HepG2 (cell line): ENCODE measurements around the gene ARAP3. TPM values are rescaled to one million over a fixed set of nuclear protein-coding genes. Genes with fewer than 3 reads are reported as not detected.
A peak's percentile ranks its signal among the peaks of the same experiment; 100 is the strongest.

ENCODE experiments used
- ATAC-seq: fragments of 200-7000 bp; cut with Tn5 transposase; 3 replicates; pipeline ENCODE4 v1.9.1; 2020; ENCODE audit warnings: mild to moderate bottlenecking, moderate library complexity
- BruUV-seq: library from RNA; stranded (reverse); fragments of 400-500 nt; replicated peaks from 2 replicates; lab custom pipeline; 2021; lab: Mats Ljungman, UMichigan
- CTCF ChIA-PET: fragments of 300-600 bp; formaldehyde crosslinking; extraction: SDS; loops from one replicate; lab custom pipeline; 2021; ENCODE audit warnings: low total read pairs, inconsistent platforms, low intra/inter-chr PET ratio; lab: Yijun Ruan, JAX
- POLR2A ChIA-PET: fragments of 350-600 bp; sonication (Branson Sonifier 250); formaldehyde crosslinking; loops from one replicate; lab custom pipeline; 2020; ENCODE audit warnings: antibody characterized with exemption, inconsistent platforms; lab: Yijun Ruan, JAX
- DNase-seq: peaks from one replicate; pipeline ENCODE4 v3.0.0-alpha.2; 2015; ENCODE audit warnings: low spot score
- FAIRE-seq: peaks from 3 replicates; lab custom pipeline; 2011; peaks lifted over from hg19 to GRCh38; lab: Jason Lieb, UNC
- H2AFZ ChIP-seq: one replicate; pipeline ENCODE4 v1.6.1; 2011; ENCODE audit warnings: low read length, inconsistent platforms
- H3K27ac ChIP-seq: fragments of 300-600 bp; 3 replicates; pipeline ENCODE4 v1.8.0; 2011; ENCODE audit warnings: mixed run types, mild to moderate bottlenecking, mixed read lengths, low read length, inconsistent platforms; ENCODE audit not compliant: insufficient read depth; ENCODE audit errors: extremely low read length
- H3K27me3 ChIP-seq, 2 experiments: fragments of 200-600 bp in 1 of 2; 2 replicates in 1 of 2; 3 replicates in 1 of 2; pipeline versions ENCODE4 v1.6.0 to v1.8.0; 2011; ENCODE audit warnings: low read length in 2 of 2, mild to moderate bottlenecking in 2 of 2, moderate library complexity in 2 of 2, inconsistent platforms in 1 of 2; ENCODE audit not compliant: insufficient read depth in 2 of 2, control insufficient read depth in 1 of 2
- H3K36me3 ChIP-seq, 2 experiments: fragments of 200-600 bp in 1 of 2; replicated peaks in 1 of 2; 2 replicates in 1 of 2; 3 replicates in 1 of 2; pipeline versions ENCODE4 v1.5.1 to v1.8.0; 2011; ENCODE audit warnings: low read length in 2 of 2, inconsistent platforms in 1 of 2; ENCODE audit not compliant: insufficient read depth in 2 of 2, control insufficient read depth in 1 of 2
- H3K4me1 ChIP-seq: 2 replicates; pipeline ENCODE4 v1.5.1; 2012; ENCODE audit warnings: low read length, inconsistent platforms; ENCODE audit not compliant: insufficient read depth
- H3K4me2 ChIP-seq: 2 replicates; pipeline ENCODE4 v1.6.0; 2011; ENCODE audit warnings: low read depth, low read length, inconsistent platforms
- H3K4me3 ChIP-seq, 3 experiments: fragments of 200-600 bp in 1 of 3; sonication (generic), shearing (Covaris generic) in 1 of 3; replicated peaks in 1 of 3; 2 replicates each; pipeline ENCODE4 v1.5.1; 2011 to 2016; ENCODE audit warnings: low read length in 3 of 3, inconsistent platforms in 2 of 3, low read depth in 2 of 3, mild to moderate bottlenecking in 2 of 3, control low read depth in 1 of 3, mixed read lengths in 1 of 3; ENCODE audit not compliant: insufficient read depth in 1 of 3
- H3K79me2 ChIP-seq: one replicate; pipeline ENCODE4 v1.6.1; 2011; ENCODE audit warnings: low read length, inconsistent platforms; ENCODE audit not compliant: insufficient read depth
- H3K9ac ChIP-seq: 2 replicates; pipeline ENCODE4 v1.6.0; 2011; ENCODE audit warnings: mild to moderate bottlenecking, low read depth, low read length, inconsistent platforms; ENCODE audit not compliant: insufficient read depth
- H3K9me3 ChIP-seq: 2 replicates; pipeline ENCODE4 v1.5.1; 2012; ENCODE audit warnings: mild to moderate bottlenecking, low read length
- H4K20me1 ChIP-seq: 2 replicates; pipeline ENCODE4 v1.6.0; 2011; ENCODE audit warnings: inconsistent platforms, mild to moderate bottlenecking, low read length, moderate library complexity; ENCODE audit not compliant: insufficient read depth
- FOXC1 ChIP-seq: sonication (generic); formaldehyde crosslinking; IDR thresholded peaks from 2 replicates; pipeline ENCODE4 v1.8.0; 2022; ENCODE audit warnings: mild to moderate bottlenecking, missing genetic modification reagents, borderline replicate concordance
- GABPB1 ChIP-seq: IDR thresholded peaks from 2 replicates; pipeline ENCODE4 v1.6.1; 2016; ENCODE audit warnings: mild to moderate bottlenecking, missing genetic modification reagents, moderate library complexity, missing compliant biosample characterization
- KDM5B ChIP-seq: sonication (generic); formaldehyde crosslinking; IDR thresholded peaks from 2 replicates; pipeline ENCODE4 v1.4.0; 2020; ENCODE audit warnings: missing genetic modification reagents, mild to moderate bottlenecking, borderline replicate concordance
- KMT2A ChIP-seq: sonication (generic); formaldehyde crosslinking; IDR thresholded peaks from 2 replicates; pipeline ENCODE4 v1.4.0; 2020; ENCODE audit warnings: missing genetic modification reagents
- RAD21 ChIP-seq: fragments of 450-650 bp; formaldehyde crosslinking; IDR thresholded peaks from 2 replicates; pipeline ENCODE4 v1.5.0; 2020; ENCODE audit warnings: mild to moderate bottlenecking
- SYNCRIP ChIP-seq: fragments of 200-400 bp; formaldehyde crosslinking; IDR thresholded peaks from 2 replicates; pipeline ENCODE4 v1.6.1; 2018; ENCODE audit warnings: mild to moderate bottlenecking, low read depth, low read length; ENCODE audit not compliant: insufficient read depth
- ZBTB20 ChIP-seq: sonication (generic); formaldehyde crosslinking; IDR thresholded peaks from 2 replicates; pipeline ENCODE4 v1.8.1; 2023; ENCODE audit warnings: missing genetic modification reagents, low read depth, mild to moderate bottlenecking, borderline replicate concordance
- ZNF230 ChIP-seq: sonication (generic); formaldehyde crosslinking; IDR thresholded peaks from 2 replicates; pipeline ENCODE4 v1.4.0; 2020; ENCODE audit warnings: mild to moderate bottlenecking, missing genetic modification reagents
- ZNF816 ChIP-seq: sonication (generic); formaldehyde crosslinking; IDR thresholded peaks from 2 replicates; pipeline ENCODE4 v1.8.0; 2022; ENCODE audit warnings: missing genetic modification reagents, mild to moderate bottlenecking, borderline replicate concordance
- WGBS: methylation state at CpG from one replicate; pipeline ENCODE4 v1.1.6; 2017; ENCODE audit warnings: low lambda C conversion rate; 5-methylcytosine and 5-hydroxymethylcytosine counted together
- in situ Hi-C: cut with HindIII; loops from 2 replicates; pipeline ENCODE4 v1.10.0; 2017; ENCODE audit warnings: low pct_unique_long_range_greater_than_20kb; ENCODE audit not compliant: extremely low pct_ligation_motif_present
- intact Hi-C: fragments of 100-400 bp; cut with micrococcal nuclease; formaldehyde crosslinking; loops from one replicate; pipeline ENCODE4 v1.10.0; 2022; ENCODE audit not compliant: unreplicated experiment
- polyA plus RNA-seq, 8 experiments: library from polyadenylated mRNA; depleted of rRNA in 3 of 8; stranded (reverse) in 7 of 8; unstranded in 1 of 8; fragments of >200 nt; fragmentation: Illumina TruSeq in 4 of 8; extraction: Trizol in 4 of 8; gene quantifications; 2 replicates each; pipeline versions ENCODE4 v1.2.1 to v1.2.3, GENCODE V29; 2011 to 2016; ENCODE audit warnings: low read depth in 4 of 8, missing spikeins in 1 of 8, mixed read lengths in 1 of 8; ENCODE audit not compliant: insufficient read depth in 1 of 8
- total RNA-seq, 5 experiments: library from RNA; depleted of rRNA; stranded (reverse); fragments of >200 nt; fragmentation: Illumina TruSeq; extraction: Trizol; gene quantifications; 2 replicates each; pipeline ENCODE4 v1.2.3, GENCODE V29; 2016; ENCODE audit warnings: low read depth in 1 of 5
- TF ChIP-seq, protein P1 (sequence below): sonication (generic); formaldehyde crosslinking; IDR thresholded peaks from 2 replicates; pipeline ENCODE4 v1.5.1; 2020; ENCODE audit warnings: mild to moderate bottlenecking, missing genetic modification reagents, moderate library complexity
- TF ChIP-seq, protein P2 (sequence below): sonication (generic); formaldehyde crosslinking; IDR thresholded peaks from 2 replicates; pipeline ENCODE4 v1.4.0; 2020; ENCODE audit warnings: missing genetic modification reagents, low read depth, mild to moderate bottlenecking, borderline replicate concordance
- TF ChIP-seq, protein P3 (sequence below): sonication (generic); formaldehyde crosslinking; IDR thresholded peaks from 2 replicates; pipeline ENCODE4 v1.4.0; 2020; ENCODE audit warnings: missing genetic modification reagents, borderline replicate concordance

ARAP3 gene
- total and polyA plus RNA-seq, 2 of the 13 experiments (the other 11 are each of a cell fraction or from before 2014, with no cell fraction given): 0.25 TPM; not detected in 1

DNA sequence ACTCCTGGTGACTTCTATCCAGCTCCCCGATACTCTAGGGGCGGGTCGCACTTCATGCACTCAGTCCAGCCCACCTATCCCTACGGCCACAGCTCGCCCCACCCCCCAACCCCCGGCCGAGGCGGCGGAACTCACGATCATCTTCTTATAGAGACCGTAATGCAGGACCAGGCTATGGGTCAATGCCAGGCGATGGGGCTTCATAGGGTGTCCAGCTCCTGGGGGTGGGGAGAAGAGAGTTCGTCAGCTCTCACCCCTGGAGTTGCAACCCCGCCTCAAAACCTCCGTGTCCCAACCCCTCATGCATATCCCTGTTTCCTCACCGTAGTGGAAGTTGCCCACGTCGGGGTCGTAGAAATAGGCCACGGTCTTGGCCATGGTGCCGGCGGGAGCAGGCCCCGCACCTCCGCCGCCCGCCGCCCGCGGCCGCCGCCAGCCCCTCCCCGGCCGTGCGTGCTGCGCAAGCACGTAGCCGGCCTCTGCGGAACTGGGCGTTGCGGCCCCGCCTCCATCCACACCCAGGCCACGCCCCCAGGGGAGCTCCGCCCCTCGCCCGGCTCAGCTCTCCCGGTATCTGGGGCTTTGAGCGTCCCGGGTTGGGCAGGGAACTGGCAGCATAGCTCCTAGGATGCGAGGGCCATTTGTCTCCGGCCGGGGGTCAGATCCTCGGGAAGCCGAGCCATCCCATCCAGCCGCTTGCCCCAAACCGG, 45.5 kb downstream of the ARAP3 start, which contains the start of the genes HDAC3 and RELL2 (continued):
- TF ChIP-seq, protein P1, sequence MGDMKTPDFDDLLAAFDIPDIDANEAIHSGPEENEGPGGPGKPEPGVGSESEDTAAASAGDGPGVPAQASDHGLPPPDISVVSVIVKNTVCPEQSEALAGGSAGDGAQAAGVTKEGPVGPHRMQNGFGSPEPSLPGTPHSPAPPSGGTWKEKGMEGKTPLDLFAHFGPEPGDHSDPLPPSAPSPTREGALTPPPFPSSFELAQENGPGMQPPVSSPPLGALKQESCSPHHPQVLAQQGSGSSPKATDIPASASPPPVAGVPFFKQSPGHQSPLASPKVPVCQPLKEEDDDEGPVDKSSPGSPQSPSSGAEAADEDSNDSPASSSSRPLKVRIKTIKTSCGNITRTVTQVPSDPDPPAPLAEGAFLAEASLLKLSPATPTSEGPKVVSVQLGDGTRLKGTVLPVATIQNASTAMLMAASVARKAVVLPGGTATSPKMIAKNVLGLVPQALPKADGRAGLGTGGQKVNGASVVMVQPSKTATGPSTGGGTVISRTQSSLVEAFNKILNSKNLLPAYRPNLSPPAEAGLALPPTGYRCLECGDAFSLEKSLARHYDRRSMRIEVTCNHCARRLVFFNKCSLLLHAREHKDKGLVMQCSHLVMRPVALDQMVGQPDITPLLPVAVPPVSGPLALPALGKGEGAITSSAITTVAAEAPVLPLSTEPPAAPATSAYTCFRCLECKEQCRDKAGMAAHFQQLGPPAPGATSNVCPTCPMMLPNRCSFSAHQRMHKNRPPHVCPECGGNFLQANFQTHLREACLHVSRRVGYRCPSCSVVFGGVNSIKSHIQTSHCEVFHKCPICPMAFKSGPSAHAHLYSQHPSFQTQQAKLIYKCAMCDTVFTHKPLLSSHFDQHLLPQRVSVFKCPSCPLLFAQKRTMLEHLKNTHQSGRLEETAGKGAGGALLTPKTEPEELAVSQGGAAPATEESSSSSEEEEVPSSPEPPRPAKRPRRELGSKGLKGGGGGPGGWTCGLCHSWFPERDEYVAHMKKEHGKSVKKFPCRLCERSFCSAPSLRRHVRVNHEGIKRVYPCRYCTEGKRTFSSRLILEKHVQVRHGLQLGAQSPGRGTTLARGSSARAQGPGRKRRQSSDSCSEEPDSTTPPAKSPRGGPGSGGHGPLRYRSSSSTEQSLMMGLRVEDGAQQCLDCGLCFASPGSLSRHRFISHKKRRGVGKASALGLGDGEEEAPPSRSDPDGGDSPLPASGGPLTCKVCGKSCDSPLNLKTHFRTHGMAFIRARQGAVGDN: peak; percentile 59; the same call in 1 of the 2 replicates
- peak; percentile 16; the same call in 1 of the 2 replicates for TF ChIP-seq GABPB1 (CRISPR knock-in tag)
- TF ChIP-seq, protein P2, sequence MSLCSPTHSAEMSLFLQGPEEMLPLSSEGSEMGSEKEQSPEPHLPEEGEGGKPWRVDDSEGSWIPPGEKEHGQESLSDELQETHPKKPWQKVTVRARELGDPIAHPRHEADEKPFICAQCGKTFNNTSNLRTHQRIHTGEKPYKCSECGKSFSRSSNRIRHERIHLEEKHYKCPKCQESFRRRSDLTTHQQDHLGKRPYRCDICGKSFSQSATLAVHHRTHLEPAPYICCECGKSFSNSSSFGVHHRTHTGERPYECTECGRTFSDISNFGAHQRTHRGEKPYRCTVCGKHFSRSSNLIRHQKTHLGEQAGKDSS (CRISPR knock-in tag): 0 out of 2 replicates have a peak, but pooled peaks have one; percentile 22

DNA sequence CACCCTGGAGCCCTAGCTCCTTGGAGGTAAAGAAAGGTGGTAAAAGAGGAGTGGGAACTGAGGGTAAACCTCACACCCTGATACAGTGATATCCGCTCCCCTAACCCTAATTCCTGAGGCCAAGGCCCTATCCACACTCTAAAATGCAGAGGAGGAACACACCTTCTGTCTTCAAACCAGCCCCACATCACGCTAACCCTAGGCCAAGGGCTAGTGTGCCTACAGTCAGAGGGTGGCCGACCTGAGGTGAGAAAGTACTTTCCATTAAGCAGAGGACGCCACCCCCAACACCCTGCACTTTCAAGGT, 46.0 kb downstream of the ARAP3 start:
- POLR2A ChIA-PET: interaction anchor here (0.8 to 3.1 kb wide), 11 partner anchors 11 to 315 kb away, joined by 3 to 35 read pairs (median 9); partner anchors contain the start of genes DELE1, DIAPH1, FCHSD1 and TAF7
- in situ Hi-C loops: loop anchor here (5.0 kb wide), 1 partner anchor 44 kb away; no protein-coding TSS in a partner anchor
- 5% methylated on average over 2 of the region's 4 CpGs for WGBS
- Histone ChIP-seq H3K79me2 (peaks cover 44% of the 10 kb centered on the region), H2AFZ (no peak overlapping the region), H3K27me3 (no peaks in the 10 kb centered on the region; a peak in 1 of 5 replicates), H4K20me1 (peaks cover 7% of the 10 kb centered on the region), H3K36me3 (peaks cover 2 to 25% of the 10 kb centered on the region in 2 experiments; a peak in 3 of 5 replicates), H3K4me3 (peak overlapping the region; percentile 91 to 99 (median 99)), H3K9ac (peak overlapping the region; percentile 90)
- no TSS peak for BruUV-seq
- FAIRE-seq: no peak
- TF ChIP-seq FOXC1 (CRISPR knock-in tag) (0 out of 2 replicates have a peak, but pooled peaks have one; percentile 5), ZBTB20 (peak; percentile 29; the same call in 1 of the 2 replicates), RAD21 (CRISPR knock-in tag) (no peak), KMT2A (CRISPR knock-in tag) (no peak), ZNF816 (CRISPR knock-in tag) (no peak), ZNF230 (0 out of 2 replicates have a peak, but pooled peaks have one; percentile 15), SYNCRIP (no peak), KDM5B (CRISPR knock-in tag) (0 out of 2 replicates have a peak, but pooled peaks have one; percentile 6)
- TF ChIP-seq, protein P3, sequence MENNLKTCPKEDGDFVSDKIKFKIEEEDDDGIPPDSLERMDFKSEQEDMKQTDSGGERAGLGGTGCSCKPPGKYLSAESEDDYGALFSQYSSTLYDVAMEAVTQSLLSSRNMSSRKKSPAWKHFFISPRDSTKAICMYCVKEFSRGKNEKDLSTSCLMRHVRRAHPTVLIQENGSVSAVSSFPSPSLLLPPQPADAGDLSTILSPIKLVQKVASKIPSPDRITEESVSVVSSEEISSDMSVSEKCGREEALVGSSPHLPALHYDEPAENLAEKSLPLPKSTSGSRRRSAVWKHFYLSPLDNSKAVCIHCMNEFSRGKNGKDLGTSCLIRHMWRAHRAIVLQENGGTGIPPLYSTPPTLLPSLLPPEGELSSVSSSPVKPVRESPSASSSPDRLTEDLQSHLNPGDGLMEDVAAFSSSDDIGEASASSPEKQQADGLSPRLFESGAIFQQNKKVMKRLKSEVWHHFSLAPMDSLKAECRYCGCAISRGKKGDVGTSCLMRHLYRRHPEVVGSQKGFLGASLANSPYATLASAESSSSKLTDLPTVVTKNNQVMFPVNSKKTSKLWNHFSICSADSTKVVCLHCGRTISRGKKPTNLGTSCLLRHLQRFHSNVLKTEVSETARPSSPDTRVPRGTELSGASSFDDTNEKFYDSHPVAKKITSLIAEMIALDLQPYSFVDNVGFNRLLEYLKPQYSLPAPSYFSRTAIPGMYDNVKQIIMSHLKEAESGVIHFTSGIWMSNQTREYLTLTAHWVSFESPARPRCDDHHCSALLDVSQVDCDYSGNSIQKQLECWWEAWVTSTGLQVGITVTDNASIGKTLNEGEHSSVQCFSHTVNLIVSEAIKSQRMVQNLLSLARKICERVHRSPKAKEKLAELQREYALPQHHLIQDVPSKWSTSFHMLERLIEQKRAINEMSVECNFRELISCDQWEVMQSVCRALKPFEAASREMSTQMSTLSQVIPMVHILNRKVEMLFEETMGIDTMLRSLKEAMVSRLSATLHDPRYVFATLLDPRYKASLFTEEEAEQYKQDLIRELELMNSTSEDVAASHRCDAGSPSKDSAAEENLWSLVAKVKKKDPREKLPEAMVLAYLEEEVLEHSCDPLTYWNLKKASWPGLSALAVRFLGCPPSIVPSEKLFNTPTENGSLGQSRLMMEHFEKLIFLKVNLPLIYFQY (CRISPR knock-in tag): no peak
- TF ChIP-seq, all 625 proteins: peak for 4
- ATAC-seq (no peak), DNase-seq (no peak)
- Histone ChIP-seq H3K9me3 (no peaks in the 10 kb centered on the region), H3K4me2 (peak overlapping the region; percentile 95), H3K4me1 (peaks cover 35% of the 10 kb centered on the region), H3K27ac (peak overlapping the region; percentile 75)
- intact Hi-C loops: no loop called here
- CTCF ChIA-PET: interaction anchor here (1.3 kb wide), 1 partner anchor 17 kb away, joined by 6 read pairs; the partner anchor contains the start of gene DIAPH1
